Myocyte (in vitro differentiated cells): Measurements from ENCODE around the gene SEZ6. TPM values are rescaled to one million over a fixed set of nuclear protein-coding genes. Genes with fewer than 3 reads are reported as not detected.

Experiments
- DNase-seq: peaks from one replicate; pipeline ENCODE4 v3.0.0-alpha.2; 2012; ENCODE audit warnings: low read depth
- total RNA-seq: library from RNA; depleted of rRNA; stranded (reverse); fragments of >200 nt; gene quantifications from 2 replicates; pipeline ENCODE4 v1.2.3, GENCODE V29; 2014

The SEZ6 gene
- total RNA-seq, 1 donor from 2014 or later: 0.16 TPM

- DNase-seq: no peak
Measured at GRCh38 chr17:29003289-29003688, 2.5 kb downstream of the SEZ6 start.

- DNase-seq: no peak
Measured at GRCh38 chr17:29002811-29003210, 3.0 kb downstream of the SEZ6 start.

DNA sequence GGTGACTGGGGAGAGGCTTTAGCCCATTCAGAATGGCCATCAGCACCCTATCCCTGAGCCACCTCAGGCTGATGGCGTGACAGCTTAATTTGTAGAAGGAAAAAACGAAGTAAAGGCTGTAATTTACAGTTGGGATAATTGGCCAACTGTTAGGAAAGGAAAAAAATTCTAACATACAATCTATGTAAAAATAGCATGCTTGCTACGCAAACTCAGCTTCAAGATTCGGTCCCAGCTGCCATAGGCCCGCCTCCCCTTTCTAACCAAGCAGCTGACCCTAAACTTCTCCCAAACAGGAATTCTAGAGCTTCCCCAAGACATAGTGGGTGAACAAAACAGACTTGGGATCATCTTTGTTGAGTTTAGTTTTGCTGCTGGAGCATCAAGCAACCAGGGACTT is 4.9 kb downstream of the SEZ6 start:
- DNase-seq: no peak

DNA sequence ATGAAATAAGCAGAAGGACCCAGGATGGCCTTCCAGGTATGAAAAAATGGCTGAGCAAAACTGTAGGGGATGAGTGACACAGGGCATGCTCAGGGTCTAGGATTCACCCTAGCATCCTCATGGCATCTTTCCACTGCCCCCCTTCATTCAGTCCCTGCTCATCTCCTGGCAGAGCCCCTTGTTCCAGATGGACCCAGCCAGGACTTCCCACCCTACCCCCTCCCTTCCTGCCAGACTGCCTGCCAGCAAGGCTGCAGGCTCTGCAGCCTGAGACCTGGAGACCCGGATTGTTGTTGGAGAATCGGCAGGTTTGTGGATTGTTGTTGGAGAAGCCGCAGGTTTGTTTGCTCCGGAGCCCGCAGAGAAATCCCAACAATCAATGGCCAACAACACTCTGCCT is 6.6 kb downstream of the SEZ6 start:
- no peak for DNase-seq

DNA sequence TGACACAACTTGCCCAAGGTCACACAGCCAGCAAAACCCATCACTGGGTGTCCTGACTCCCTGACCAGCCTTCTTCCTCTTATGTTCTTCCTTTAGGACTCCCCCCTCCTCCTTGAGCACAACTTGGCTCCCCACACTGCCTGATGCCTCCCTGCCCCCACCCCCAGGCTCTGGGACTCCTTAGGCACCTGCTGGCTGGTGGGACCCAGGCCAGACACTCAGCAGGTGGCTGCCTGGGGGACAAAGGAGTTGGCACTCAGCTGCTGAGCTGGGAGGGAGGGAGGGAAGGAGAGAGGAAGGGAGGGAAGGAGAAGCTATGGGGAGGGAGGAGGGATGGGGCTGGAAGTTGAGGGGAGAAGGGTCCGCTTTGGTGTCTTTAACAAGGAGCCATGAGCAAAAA is 8.0 kb downstream of the SEZ6 start:
- peak; percentile 71 for DNase-seq

DNA sequence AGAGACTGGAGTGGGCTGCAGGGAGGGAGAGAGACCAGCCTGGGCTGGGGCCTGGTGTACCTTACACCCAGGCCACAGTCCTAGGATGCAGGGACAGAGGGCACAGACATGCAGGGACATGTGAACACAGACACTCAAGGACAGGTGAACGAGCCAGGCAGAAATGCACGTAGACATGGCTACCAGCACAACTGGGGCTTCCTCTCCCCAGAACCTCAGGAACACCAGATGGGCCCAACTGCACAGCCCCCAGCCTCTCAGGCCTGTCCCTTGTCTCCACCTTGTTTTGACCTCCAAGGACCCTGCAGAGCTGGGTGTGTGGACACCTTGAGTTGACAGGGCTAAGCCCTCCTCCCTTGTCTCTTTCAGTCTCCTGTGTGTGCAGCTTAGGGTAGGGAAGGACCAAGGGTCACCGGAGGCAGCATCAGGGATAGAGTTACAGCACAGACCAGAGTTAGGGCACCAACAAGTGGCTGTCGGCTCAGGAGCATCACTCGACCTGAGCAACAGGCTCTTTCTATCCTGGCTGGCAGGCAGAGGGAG is 9.2 kb downstream of the SEZ6 start:
- no peak for DNase-seq

GRCh38 chr17:28993645-28994426 is 12.0 kb downstream of the SEZ6 start:
- no peak for DNase-seq

- peak; percentile 46 for DNase-seq
Measured at GRCh38 chr17:28992625-28993600, 12.9 kb downstream of the SEZ6 start.

DNA sequence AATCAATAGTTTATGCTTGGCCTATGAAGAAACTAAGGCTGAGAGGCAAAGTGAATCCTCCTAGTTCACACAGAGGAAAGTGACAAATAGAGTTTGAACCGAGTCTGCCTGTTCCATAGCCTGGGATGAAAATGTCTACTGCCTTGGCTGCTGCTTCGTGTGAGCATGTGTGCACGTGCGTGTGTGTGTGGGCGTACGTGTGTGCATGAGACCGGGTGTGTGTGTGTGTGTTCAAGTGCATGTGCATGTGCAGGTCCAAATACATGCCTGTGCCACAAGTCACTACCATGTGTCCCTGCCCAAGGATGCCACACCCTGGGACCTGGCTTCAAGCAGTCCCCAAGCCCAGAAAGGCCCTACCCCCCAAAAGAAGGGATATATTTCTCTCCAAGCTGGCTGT is 13.6 kb downstream of the SEZ6 start:
- no peak for DNase-seq

DNA sequence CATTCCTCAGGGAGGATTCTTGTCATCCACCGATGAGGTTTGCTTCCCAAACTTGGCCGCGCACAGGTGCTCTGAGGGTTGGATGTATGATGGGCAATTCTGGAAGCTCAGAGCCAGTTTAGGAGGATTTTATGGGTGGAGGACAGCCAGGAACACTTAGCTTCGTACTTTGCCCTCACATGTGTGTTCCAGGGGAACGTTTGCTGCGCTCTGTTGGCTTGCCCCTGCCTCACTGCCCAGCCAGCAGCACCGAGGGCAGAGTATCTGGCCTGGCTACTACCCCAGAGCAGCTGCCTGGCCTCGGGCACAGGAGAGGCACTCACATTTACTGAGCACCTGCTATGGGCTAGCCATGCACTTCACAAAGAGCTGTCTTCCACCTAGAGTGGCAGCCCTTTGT is 14.1 kb downstream of the SEZ6 start:
- no peak for DNase-seq

GRCh38 chr17:28989028-28989427 is 16.8 kb downstream of the SEZ6 start:
- DNase-seq: no peak

DNA sequence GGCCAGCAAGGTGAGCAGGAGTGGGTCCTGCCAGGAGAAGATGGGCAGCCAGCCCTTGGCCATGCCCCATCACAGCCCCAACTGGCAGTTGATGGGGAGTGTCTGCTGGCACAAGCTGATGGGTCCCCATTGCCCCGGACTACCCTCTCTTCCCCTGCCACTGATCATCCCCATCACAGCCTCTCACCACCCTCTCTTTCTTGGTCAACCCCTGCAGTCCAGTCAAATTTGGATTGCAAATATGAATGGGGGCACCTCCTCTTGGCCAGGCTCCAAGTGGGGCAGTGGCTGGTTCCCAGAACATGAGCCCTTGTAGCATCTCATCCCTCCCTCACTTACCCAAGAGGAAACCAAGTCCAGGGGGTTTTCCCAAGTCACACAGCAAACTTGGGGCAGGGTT is 17.4 kb downstream of the SEZ6 start:
- DNase-seq: no peak

DNA sequence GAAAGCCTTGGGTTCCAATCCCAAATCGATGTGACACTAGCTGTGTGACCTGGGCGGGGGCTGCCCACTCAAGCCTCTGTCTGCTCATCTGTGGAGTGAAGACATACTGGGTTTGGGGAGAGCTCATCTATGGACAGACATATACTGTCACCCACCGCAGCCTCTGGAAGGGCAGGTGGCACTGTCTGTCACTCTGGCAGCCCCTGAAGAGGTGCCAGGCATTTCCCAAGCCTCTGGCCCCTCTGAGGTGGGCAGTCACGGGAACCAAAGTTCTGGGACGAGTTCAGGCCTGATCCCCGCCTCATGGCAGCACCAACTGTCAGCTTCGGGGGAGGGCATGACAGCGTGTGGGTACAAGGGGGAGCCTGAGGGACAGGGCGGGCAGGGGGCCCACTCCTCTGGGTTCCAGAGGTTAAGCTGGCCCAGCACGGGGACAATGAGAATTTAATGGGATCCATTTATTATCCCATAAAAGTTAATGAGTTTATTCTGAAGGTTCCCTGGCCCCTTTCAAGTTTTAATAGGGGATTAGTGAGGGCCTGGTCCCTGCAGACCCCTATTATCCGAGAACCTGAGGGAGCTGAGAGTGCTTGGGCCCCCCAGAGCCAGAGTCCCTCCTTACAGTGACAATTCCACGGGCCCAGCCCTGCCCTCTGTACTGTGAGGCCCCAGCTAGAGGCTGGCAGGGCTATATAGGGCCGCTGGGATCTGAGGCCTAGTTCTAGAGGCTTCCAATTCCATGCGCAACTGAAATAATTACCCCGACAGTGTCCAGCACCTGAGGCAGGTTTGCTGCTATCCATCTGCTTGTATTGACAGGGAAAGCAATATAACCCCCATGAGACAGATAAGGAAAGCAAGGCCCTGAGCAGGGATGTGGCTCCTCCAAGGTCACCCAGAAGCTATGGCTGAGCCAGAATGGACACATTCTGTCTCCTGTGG is 18.8 kb downstream of the SEZ6 start:
- no peak for DNase-seq

- no peak for DNase-seq
Measured at GRCh38 chr17:28985950-28986713, 19.7 kb downstream of the SEZ6 start.

DNA sequence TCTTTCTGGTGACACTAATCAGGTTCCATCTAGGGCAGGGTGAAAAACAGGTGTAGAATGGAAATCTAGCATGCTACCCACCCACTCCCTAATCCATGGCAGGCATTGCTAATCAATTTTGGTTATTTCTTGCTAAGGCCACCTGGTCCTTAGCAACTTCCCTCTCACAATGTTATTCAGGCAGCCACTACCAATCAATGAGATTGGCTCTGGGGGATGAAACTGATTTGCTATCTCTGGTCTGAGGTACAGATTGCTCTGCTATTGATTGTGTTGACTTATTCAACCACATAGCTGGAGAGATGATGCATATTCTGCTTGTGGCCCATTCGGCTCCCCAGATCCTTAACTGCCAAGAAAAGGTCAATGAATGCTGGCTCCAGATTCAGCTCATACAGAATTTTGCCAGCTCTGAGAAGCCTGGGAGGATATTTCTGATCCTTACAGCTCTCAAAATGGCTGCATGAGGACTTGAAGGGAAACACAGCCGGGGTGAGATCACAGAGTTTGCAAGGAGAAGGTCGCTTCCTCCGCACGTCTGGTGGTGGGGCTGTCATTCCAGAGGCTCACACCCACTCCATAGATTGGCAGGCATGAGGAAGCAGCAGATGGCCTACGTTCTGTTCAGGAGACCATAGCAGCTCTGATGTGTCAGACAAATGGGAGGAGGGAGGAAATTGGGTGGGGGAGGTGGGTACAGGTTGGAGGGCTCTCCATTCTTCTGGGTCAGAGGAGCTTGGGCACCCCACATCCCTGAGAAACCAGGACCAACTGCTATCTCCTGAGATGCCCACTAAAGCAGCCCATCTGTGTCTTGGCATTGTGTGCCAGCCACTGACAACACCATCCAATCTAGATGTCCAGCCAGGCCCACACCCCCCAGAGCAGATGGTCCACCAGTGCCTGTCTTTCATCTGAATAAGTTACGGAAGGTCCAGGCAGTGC is 22.3 kb downstream of the SEZ6 start:
- DNase-seq: peak; percentile 67

DNA sequence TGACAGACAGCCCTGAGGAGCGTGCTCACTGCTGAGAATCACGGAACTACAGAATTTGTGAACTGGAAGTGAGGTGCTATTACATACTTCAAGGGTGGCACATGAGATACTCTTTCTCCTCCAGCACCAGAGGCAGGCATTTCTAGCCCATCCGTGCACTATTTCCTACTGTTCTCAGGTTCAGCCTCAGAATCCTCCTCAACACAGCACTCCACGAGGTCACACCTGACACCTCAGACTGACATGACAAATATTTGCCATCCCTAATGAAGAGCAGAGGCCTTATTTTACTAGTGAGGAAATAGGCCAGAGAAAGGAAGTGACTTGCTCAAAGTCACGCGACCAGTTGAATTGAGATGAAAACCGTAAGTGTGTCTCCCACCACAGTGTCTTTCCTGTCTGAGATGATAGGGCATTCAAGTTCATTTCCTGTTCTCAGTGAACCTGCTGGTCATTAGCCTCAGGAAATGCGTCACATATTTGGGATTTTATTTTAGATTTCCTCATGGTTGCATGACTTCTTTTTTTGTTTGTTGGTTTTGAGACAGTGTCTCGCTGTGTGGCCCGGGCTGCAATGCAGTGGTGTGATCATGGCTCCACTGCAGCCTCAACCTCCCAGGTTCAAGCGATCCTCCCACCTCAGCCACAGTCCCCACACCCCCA is 23.6 kb downstream of the SEZ6 start:
- DNase-seq: no peak

DNA sequence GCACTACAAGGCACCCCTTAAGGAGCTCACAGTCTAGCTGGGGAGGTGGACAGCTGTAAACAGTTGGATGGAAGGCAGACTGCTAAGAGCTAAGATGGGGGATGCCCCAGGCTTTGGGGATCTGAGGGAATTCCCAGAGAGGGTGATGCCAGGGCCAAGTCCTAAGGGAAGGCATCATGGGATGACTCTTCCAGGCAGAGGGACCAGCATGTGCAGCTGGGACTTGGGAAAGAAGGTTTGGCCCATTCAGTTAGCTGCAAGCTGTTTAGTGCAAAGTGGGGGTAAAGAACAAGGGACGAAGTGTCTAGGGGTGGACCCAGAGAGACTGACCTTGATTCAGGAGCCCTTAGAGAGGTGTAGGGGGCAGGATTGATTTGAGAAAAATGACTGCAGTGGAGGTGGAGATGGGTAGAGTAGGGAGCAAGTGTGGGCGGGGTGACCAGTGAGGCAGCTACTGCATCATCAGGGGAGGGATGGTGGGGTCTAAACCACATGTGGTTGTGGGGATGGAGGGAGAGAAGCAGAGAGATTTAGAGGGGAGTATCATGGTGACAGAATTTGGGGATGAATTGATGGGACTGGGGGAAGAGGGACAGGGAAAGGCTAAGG is 27.4 kb downstream of the SEZ6 start:
- DNase-seq: no peak
